Skin epidermis (tissue), 12 donors: Measurements from ENCODE around the gene ADGRV1.
A peak's percentile ranks its signal among the peaks of the same experiment; 100 is the strongest.
"Not testable (repeated sequence)": the region's sequence is repeated elsewhere in the genome, so short reads cannot be mapped to it uniquely, and the experiment has no call there.

Experiments
- H3K27ac ChIP-seq, 21 experiments: fragments of 200-600 bp; sonication (generic) in 11 of 21; one replicate each; pipeline ENCODE4 v1.5.0; 2020; ENCODE audit warnings: mild to moderate bottlenecking in 3 of 21, inconsistent platforms in 2 of 21, moderate library complexity in 2 of 21
- H3K4me3 ChIP-seq, 7 experiments: fragments of 200-600 bp; sonication (generic) in 2 of 7; one replicate each; pipeline ENCODE4 v1.5.0; 2020; ENCODE audit warnings: inconsistent platforms in 2 of 7, mild to moderate bottlenecking in 2 of 7, moderate library complexity in 1 of 7

Gene ADGRV1

GRCh38 chr5:90847606-90848005 is 289.0 kb downstream of the ADGRV1 start:
- not testable (repeated sequence) for H3K4me3 ChIP-seq, H3K27ac ChIP-seq

DNA sequence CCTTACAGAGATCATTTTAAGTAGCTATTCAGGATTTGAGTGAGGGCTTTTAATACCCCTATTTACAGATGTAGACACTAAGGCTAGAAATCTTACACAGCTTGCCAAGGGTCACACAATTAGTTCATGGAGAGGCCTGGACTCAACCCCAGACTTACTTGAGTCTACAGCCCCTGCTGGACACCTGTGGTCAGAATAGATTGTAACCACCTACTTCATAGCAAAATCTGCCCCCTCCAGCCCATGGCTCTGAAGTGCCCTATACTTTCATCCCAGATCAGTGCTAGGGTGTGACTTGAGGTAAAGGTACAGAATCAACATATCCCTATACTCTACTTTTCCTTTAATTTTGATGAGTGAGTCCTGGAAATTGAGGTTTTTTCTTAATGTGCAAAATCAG is 291.3 kb downstream of the ADGRV1 start:
- Histone ChIP-seq H3K27ac (no peak overlapping the region), H3K4me3 (no peak overlapping the region)

DNA sequence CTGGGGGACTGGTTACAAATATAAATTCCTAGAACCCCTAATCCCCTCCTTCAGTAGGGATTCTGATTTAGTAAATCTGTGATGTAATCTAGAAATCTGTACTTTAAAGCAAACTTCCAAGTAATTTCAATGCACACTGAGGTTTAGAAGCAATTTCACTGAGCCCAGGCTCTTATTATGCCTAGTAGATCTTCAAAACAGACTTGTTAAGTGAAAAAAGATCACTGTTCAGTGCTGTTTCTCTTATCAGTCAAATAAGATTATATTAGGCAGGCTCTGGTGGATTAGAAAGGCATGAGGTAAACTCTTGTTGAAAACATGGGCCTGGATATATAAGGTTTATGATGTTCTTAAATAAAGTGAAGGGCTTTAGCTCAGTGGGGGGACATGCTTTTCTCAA is 293.9 kb downstream of the ADGRV1 start:
- no peak overlapping the region for H3K27ac ChIP-seq
- no peak overlapping the region for H3K4me3 ChIP-seq

DNA sequence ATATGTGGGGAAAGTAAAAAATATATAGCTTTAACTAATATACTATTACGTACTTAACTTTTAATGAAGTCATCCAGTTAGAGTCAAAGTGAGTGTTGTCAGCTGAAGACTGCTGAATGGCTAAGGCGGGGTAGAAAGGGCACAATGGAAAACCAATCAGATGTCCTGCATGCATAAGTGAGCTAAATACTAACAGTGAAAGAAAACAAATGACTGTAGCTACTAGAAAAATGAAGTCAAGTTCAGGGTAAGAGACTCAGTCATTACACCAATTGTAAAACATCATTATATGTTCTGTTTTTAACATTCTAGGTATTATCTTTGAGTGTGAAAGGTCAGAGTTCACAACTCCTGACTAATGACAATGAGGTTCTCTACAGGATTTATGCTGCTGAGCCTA is 295.2 kb downstream of the ADGRV1 start:
- Histone ChIP-seq H3K27ac (no peak overlapping the region), H3K4me3 (no peak overlapping the region)

DNA sequence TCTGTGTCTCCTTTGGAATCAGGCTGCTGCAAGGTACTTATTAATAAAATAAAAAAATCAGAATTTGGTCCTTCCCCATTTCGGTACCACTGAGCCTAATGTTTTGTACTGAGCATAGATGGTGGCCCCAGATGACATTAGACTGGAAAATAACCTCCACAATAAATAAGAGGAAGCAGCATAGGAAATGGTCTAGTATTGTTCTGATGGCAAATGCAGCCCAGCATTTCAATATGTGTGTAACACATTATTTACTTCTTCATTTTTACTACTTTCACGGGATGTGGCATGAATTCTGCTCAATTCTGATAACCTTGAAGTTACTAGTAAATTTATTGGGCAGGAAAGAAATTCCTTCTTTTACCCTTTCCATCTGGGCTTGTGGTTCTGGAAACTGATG is 295.6 kb downstream of the ADGRV1 start:
- no peak overlapping the region for H3K27ac ChIP-seq
- no peak overlapping the region for H3K4me3 ChIP-seq

DNA sequence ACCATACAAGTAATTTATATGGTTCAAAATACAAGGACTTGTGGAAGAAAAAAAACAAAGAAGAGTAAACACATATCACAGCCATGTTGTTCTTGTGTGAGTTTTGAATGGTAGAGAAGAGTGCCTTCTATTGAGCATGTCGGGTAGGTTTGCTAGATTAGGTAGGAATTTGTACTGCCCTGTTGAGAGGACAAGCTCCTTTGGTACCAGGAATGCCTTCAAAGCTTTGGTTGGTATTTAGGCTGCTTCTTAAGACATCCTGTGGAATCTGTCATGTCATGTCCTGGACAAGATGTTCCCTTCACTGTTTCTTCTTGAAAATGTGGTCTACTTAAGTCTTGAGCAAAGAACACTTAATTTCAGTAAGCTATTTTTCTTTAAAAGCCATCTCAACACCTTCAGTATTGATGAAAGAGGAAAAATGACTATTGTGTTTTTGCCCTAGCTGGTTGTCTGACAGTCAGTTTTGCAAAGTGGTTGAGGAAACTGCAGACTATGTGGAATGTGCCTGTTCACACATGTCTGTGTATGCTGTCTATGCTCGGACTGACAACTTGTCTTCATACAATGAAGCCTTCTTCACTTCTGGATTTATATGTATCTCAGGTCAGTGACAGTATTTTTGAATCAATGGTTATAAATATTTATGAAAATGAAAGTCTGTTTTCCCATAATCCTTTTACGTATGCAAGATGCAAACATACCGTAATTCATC is 296.9 kb downstream of the ADGRV1 start:
- no peak overlapping the region for H3K27ac ChIP-seq
- no peak overlapping the region for H3K4me3 ChIP-seq

- Histone ChIP-seq H3K4me3 (no peak overlapping the region), H3K27ac (no peak overlapping the region)
Observed at GRCh38 chr5:90861843-90862586, 303.4 kb downstream of the ADGRV1 start.

DNA sequence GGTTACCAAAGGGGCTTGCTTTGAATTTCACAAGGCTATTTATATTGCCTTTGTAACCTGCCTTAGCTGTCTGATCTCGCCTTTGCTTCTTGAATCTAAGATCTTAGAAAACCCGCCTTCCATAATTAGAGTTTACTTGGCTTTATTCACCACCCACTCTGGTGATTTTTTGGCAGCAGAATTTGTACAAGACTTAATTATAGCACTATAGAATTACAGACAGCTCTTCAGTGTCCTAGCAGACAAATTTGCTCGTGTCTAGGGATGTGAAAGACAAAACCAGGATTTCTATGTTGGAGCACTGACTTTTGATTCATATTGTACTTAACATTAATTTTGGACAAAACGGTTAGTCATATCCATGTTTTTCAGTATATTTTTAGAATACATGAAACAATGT is 306.6 kb downstream of the ADGRV1 start:
- H3K4me3 ChIP-seq: no peak overlapping the region
- H3K27ac ChIP-seq: no peak overlapping the region

DNA sequence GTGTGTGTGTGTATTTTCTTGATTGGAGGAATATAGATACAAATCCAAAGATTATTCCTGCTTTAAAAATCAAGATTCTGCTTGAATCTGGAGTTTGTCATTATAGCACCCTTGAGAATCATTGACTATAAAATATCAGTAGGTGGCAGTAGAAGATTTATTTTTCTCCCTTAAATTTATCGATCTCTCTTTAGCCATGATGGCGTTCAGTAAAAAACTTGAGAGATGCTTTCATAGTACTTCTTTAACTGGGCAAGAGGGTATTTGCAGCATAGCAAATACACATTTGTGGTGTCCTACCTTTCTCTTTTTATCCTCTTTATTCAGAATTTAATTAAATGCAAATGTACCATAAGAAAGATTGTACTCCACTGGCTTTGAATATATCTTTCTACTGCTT is 307.7 kb downstream of the ADGRV1 start:
- Histone ChIP-seq H3K4me3 (no peak overlapping the region), H3K27ac (no peak overlapping the region)

- Histone ChIP-seq H3K27ac (no peak overlapping the region), H3K4me3 (no peak overlapping the region)
Observed at GRCh38 chr5:90866915-90867731, 308.5 kb downstream of the ADGRV1 start.

GRCh38 chr5:90868799-90869198 is 310.2 kb downstream of the ADGRV1 start:
- Histone ChIP-seq H3K4me3 (no peak overlapping the region), H3K27ac (no peak overlapping the region)

GRCh38 chr5:90871391-90871991 is 312.9 kb downstream of the ADGRV1 start:
- H3K27ac ChIP-seq: peak overlapping the region in 6 of 21 experiments; percentile 11 to 53 (median 38)
- H3K4me3 ChIP-seq: no peak overlapping the region

DNA sequence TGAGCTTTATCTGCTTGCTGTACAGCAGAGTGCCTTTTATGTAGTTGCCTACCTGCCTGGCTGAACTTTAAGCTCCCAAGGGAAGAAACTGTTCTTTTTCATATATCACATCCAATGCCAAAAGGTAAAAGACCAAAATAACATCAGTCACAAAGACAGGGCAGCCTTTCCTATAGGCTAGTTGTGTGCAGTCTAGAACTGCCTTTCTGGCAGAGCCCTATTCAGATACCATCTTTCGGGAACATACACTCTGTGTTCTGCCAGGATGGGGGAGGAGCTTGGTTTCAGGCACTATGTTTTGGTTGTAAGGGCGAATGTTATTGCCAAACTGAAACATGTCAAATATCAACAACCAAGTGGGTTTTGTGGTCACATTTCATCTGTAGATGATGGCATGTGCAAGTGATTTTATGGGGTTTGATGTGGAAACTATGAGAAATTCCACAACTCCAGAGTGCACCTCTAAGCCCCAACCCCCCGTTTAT is 314.5 kb downstream of the ADGRV1 start:
- Histone ChIP-seq H3K27ac (no peak overlapping the region), H3K4me3 (no peak overlapping the region)

- H3K4me3 ChIP-seq: no peak overlapping the region
- H3K27ac ChIP-seq: no peak overlapping the region
Observed at GRCh38 chr5:90874066-90874465, 315.5 kb downstream of the ADGRV1 start.

DNA sequence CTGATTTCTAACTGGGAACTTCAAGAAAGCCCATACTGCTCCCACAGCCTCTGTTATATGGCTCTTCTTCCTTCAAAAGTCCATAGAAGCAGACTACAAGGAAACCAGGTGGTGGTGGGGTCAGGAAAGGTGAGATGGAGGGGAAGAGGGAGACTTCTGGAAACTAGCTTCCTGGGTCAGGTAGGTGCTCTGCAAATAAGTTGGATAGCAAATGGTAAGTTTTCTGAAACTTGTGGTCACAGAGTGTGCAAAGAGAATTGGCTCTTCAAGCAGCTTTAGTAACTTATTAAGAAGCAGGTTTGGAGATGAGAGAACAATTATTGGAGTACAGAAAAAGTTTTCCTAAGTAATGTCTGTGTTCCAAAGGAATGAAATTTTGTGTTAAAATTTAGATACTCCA is 316.9 kb downstream of the ADGRV1 start:
- no peak overlapping the region for H3K27ac ChIP-seq

DNA sequence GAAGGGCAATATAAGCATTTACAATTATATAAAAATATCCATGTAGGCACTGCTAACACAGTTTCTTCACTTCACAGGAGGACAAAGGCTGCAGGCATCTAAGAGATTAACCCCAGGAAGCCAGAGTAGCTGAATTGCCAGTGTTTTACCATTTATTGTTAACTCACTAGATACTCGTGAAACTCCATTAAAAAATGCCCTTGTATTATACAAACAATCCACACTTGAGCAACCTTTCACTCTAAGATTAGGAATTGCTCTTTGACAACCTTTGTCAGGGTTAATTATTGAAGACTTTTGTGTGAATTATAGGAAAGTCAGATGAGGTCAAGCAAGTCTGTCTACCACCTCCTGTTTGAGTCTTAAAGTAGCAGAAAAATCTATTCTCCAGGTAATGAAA is 317.8 kb downstream of the ADGRV1 start:
- no peak overlapping the region for H3K4me3 ChIP-seq
- no peak overlapping the region for H3K27ac ChIP-seq

More for the DNA sequence above, 316.9 kb downstream of the ADGRV1 start:
- no peak overlapping the region for H3K4me3 ChIP-seq

DNA sequence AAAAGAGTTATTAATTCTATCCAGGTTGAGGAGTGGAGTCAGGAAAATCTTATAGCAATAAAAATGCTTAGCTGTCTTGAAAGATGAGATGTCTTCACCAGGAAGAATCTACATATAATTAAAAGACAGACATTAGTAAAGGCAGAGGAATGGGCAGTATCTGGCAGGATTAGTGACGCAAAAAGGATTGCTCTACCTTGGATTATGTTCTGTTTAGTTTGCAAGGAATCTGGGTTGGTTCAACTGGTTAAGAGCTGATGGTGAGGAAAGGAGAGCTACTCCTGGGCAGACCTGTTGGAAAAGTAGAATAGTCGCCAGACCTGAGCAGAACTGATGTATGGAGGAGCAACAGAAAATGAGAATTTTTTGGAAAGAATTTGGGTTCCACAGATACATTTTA is 318.5 kb downstream of the ADGRV1 start:
- Histone ChIP-seq H3K27ac (no peak overlapping the region), H3K4me3 (no peak overlapping the region)

DNA sequence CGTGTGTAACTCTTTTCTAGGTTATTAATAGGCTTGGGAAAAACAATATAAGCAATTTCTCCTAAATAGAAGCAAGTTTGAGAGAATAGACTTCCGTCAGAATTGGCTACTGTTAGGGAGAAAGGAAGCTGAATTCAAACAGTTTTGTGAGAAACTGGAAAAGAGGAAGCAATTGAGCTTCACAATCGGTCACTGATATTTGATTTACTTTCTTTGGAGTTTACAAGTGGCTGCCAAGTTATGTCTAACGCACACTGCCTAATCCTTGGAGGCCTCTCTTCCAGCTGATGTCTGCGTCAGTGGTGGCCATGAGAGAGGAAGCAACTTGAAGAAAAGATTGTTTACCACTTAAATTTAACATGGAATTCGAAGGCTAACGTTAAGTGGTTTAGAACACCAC is 319.5 kb downstream of the ADGRV1 start:
- Histone ChIP-seq H3K4me3 (no peak overlapping the region), H3K27ac (peak overlapping the region in 5 of 21 experiments; percentile 32 to 71 (median 42))

DNA sequence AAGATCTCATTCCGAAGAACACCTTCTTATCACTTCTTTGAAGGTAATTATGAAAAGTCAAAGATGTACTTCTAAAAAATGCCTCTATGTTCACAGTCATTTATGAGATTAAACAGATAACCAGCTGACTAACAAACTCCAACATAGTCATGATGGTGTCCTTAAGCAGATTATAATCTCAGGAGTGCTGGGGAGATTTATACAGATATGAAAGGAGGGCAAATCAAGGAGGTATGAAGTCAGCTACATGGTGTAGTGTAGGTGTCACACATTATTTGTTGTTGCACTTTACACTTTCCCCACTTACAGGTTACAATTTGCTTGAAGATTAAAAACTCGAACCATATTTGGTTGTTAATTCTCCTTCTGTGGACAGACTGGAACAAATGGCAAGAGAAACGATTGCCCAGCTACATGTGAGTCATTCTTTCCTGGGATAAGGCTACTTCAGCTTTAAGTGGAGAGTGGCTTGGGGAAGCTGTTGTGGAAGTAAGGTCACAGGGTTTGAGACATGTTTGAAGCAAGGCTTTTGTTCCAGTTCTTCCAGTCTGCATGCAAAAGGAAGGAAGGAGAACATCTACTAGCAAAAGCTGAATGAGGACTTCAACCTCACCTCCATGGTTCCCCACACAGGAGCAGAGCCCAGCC is 320.1 kb downstream of the ADGRV1 start:
- Histone ChIP-seq H3K4me3 (no peak overlapping the region), H3K27ac (peak overlapping the region in 5 of 21 experiments; percentile 32 to 71 (median 42))
